ENCODE measurements around the gene DNHD1.

Gene DNHD1, protein sequence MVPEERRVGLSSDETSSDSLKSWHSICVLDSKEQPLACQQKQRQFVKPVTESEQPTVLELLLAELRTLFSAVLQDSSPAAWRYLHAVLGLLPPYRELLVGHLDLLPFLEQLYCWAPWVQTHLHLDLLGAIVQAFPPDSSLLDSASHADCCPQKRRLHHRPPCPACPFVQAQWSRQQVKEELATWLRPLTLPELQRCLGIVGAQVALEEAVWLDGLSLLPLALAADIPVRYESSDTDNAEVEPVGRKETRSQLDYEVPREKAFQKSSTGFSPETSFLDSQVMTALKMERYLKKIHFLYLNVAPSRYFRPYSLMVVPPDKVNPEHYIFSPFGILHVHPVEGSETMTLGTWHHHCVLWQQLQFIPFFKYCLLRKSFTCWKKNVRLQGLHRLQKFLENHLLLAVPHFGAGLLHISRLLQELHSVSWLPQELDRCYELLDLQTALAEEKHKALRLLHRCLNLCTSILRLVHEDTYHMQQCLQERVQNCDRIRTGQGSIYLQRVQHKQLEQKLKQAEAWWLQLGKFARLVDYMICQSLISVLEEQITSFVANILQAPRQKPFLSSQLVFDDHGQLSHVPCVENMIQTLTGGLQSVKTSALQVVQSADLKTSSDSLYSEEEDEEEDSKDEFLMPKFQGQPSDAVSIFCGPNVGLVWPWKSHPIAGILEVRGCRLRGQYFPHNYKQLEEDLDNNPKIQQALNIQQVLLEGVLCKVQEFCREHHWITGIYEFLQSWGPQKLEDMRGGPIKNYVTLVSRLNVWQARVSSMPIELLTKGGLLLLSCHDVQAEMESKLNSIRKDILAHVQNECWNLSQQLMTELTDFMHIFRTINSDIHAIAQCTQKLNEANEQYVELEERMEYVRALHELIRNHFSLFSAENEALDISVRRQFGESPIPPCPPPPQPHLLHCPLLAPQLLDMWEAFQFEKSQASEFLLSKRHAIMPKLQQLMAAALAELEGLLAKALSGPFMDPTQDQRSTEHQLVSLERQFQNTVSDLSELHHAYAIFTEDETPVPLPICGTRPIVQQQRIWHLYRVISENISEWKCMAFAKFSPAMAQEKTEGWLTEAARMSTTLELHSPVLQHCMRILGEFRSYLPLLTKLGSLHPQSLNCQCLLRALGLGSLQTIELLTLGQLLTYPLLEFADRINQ (N-terminal part only)

DNA sequence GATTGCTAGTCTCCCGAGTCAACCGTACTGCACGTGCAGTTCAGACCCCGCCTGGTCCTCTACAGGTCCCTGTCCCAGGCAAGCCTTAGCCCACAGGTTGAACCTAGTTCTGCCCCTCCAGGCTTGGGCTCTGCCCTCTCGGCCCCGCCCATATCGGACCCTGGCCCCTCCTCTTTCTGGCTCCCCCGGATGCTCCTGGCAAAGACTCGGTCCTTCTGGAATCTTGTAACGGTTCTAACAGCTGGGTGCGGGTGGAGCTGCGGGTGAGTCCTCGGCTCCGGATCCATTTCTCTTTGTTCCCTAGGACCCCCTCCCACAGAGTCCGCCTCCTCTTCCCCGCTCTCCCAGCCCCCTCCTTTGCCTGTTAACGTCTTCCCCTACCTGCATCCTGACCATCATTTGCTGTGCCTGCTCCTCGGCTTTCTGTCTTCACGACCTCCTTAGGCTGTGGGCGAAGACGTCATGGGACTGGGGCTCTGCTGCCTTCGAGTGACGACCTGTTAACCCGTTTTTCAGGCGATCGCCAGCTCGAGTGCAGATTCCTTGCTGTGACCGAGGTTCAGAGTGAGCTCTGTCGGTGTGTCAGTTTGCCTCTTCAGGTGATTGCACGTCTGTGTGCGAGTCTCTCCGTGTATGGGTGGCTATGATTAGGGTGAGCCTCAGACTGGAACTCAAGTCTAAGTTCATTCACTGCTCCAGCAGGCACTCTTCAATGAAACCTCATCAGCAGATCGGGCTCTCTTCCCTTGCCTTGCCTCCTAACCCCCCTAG is at the start of gene DNHD1:
Gene DNHD1, plus strand, starts transcription at position 212 of the 771 bp plus-strand sequence. CDS start 936 bp downstream, outside the sequence.
- no peak for DNase-seq

DNA sequence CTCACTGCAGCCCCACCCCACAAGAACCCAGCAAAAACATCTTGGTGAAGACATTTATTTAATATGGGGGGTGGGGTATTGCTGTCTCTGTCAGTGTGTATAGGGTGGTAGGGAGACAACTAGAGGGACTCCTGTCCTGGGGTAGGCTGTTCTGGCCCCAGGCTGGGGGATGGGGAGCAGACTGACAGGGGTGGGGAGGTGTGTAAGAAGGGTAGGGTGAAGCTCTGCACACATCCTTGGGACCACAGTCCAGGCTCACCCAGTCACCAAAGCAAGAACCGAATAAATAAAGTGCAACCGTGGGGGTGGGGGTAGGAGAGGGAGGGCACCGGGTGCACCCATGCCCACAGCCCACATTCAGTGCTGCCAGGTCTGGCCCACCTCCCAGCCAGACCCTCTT is 48.5 kb upstream of the DNHD1 start:
- DNase-seq: no peak

DNA sequence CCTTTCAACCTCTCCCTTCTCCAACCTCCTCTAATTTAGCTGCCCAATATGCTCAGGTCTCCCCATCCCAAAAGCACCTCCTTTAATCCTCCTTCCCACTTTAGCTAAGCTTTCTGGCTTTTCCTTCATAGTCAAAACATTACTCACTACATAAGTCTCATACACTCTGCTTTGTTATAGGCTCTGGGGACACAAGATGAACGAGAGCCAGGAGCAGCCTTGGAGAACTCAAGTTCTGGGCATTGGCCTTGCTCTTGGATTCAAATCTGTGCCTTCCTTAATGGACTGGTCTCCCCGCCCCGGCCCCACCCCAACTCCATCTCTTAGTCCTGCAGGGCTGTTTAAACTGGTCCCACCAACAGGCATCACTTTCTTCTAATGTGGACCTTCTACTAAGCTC is 44.9 kb upstream of the DNHD1 start:
- no peak for DNase-seq

- DNase-seq: no peak
Observed at GRCh38 chr11:6453152-6453551, 43.9 kb upstream of the DNHD1 start.

DNA sequence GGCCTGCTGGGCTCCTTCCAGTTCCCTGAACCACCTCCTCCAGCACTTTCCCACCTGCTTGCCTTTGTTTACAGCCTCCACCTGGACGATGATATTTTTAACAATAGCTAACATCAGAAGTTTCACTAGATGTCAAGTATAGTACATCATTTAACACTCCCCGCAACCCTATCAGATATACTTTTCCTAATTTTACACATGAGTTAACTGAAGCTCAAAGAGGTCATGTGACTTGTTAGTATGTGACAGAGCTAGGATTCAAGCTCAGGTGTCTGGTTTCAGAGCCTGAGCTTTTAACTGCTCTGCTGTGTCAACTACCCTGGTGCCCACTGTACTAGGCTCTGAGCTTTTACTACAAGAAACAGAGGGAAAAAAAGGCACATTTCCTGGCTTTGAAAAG is 42.0 kb upstream of the DNHD1 start:
- no peak for DNase-seq

DNA sequence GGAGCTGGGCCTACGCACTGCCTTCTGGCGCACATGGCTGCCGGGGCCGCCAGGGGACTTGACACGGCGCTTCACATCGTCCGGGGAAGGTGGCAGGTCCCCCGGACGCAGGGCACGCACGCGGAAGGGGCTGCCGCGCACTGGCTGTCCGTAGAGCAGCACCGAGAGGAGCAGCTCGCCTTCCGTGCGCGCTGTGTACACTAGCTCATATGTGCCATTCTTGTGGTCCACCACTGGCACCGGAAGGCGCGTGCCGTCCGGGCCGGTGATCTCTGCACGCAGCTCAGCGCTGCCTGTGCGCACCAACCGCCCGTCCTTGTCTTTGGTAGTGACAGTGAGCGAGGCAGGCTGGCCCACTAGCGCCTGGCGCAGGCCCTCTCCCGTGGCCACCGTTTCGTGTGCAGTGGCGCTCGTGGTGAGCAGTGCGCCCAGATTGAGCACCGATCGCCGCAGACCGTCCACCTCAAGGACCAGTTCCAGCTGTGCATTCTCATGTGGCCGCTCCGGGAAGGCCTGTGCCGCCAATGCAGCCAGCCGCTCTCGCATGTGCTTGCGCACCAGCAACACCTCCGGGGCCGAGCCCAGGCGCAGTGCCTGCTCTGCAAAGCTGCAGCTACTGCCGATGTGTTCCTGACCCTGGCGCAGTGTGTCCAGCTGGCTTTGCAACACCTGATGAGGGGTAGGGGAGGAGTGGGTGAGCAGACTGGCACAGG is 40.6 kb upstream of the DNHD1 start:
- no peak for DNase-seq

- DNase-seq: no peak
Observed at GRCh38 chr11:6457581-6458320, 39.3 kb upstream of the DNHD1 start.

- DNase-seq: no peak
Observed at GRCh38 chr11:6458352-6459098, 38.6 kb upstream of the DNHD1 start.

DNA sequence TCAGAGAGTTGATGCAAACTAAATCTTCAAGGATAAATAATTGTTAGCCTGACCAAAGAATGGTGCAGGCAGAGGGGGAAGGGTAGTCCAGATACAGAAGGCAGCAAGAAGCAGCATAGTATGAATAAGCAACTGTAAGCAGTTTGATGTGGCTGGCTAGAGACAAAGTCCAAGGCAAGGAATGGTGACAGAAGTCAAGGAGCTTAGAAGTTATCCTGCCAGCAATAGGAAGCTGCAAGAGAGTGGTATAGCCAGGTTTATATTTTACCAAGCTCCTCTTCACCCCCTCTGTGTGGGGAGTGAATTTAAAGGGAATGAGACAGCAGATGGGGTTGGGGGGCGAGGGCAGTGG is 38.0 kb upstream of the DNHD1 start:
- DNase-seq: no peak

GRCh38 chr11:6468712-6469495 is 28.2 kb upstream of the DNHD1 start:
- no peak for DNase-seq

DNA sequence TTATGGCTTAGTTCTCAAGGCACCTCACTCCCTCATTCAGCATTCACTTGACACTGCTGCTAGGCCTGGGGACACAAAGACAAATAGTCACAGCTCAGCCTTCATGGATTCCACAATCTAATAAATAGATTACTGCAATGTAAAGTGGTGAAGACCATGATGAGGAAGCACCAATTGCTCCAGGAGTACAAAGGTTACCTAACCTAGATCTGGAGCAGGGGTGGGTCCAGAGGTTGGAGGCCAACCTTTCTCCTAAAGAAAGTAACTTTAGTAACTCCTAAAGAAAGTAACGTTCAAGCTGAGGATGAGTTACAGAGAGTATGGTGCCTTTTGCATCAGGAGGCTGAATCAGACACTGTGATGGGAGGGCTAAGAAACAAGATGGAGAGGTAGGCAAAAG is 27.5 kb upstream of the DNHD1 start:
- no peak for DNase-seq

DNA sequence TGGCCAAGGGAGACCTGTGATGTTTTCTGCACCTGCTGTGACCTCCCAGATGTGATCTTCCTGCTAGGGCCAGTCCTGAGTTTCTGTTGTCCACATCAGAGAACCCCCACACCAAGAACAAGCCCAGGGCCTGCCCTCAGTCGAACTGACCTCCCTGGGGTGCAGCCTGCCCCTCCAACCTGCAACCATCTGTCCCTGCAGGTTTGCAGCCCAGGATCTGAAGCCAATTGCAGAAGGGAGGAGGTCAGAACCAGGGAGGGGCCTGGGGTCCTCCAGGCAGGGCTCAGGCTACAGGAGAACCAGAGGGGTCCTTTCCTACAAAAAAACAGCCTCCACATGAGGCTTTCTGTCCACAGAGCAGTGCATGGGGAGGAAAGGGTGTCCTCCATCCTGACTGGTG is 24.1 kb upstream of the DNHD1 start:
- DNase-seq: no peak

- DNase-seq: peak; percentile 68
Observed at GRCh38 chr11:6473451-6474412, 23.3 kb upstream of the DNHD1 start, which contains the start of gene TRIM3. Gene TRIM3, minus strand, starts transcription at chr11:6473941. Its CDS starts 8,246 bp downstream, at chr11:6465695.

DNA sequence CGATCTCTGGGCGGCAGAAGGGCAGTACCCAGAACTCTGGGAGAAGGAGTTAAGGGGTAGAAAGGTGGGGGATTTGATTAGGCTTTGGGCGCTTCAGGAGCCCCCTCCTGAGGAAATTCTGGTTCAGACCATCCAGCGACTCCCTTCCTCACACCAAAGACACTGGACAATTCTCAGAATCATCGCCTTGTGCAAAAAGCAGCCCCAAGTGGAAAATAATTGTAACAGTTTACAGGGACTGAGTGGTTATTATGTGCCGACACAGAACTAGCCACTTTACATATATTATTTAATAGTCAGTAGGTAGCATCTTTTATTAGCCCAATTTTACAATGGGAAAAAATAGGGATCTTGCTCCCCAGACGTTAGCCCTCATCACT is 22.7 kb upstream of the DNHD1 start:
- DNase-seq: no peak

DNA sequence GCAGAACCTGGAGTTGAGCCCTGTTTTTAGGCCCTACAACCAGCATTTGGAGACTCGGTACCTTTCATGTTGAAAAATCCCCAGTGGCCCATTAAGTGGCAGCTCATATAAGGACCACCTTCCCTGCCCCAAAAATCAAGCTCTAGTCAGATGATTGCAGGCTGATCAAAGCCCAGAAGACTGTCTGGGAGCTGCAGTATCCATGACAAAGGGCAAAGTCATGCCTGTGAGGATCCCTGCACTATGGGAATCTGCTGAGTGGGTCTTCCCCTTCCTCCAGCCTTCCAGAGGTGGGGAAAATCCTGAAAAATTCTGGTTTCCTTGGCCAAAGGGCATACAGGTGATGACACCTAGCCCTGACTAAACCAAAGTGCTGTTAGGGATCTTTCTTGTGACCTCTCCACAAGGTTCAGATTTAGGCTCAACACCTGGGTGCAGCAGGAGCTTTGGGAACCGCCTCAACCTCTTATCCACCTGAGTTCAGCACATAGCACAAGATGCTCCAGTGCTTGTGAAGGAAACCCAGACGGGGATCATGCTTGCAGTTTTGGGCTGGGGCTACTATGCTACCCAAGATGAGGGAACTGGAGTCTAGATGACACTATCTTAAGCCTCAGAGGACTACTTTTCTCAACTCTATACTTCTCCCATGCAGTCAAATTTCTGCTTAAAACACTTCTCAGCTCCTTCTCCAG is 22.1 kb upstream of the DNHD1 start:
- no peak for DNase-seq

DNA sequence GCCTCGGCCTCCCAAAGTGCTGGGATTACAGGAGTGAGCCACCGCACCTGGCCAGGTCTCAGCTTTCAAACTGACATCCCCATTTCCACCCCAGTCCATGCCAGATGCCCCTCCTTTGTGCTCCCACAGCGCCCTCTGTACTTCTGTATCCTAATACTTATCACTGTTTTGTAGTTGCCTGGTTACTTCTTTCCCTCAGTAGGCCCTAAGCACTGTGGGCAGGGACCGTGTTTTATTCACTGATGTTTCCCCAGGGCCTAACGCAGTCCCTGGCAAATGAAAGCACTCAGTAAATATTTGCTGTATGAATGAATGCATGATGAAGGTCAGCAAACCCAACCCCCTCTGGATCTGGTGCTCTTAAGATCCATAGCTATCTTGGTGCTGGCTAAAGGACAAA is 21.1 kb upstream of the DNHD1 start:
- no peak for DNase-seq

GRCh38 chr11:6476571-6476970 is 20.5 kb upstream of the DNHD1 start:
- DNase-seq: no peak
